Globus pallidus (tissue), 1 donor: Measurements from ENCODE around the gene HOXA4.

Experiments used
- DNase-seq: peaks from one replicate; pipeline ENCODE4 v3.0.0-alpha.2; 2015; ENCODE audit warnings: low spot score

Gene HOXA4

DNA sequence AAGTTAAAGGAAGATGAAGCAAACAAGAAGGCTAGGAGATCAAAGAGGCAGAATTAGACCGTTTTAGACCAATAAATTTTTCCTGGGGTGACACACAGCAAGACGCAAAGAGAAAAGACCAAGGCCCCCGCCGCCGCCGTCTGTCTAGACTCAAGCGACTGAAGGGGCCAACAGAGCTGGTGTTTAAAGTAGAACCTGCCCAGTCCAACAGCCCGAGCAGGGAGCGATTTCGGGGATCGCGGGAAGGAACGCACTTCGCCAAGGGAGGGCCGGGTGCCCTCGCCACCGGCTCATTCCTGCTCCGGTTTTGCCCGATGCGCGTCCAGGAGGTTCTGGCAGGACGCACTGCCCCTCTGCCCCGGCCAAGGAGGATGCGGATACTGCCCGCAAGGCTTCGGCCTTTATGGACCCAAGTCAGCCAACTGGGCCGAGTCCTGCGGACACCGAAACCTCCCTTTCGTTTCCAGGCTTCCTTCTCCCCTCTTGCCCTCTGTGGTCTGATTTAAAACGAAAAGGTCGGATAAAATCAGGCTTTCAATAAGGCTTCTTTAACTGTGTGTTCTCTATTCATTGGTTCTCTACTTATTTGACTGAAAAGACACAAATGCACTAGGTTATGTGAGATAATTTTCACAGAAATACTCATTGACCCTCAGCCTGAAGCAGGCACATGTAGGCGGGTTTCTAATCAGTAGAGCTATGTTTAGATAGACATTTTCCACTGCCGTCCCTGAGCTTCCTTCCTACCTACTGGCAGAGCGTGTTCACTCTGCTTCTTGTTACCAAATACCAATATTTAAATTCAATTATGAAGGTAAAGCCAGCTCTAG is 28.1 kb upstream of the HOXA4 start:
- no peak for DNase-seq

DNA sequence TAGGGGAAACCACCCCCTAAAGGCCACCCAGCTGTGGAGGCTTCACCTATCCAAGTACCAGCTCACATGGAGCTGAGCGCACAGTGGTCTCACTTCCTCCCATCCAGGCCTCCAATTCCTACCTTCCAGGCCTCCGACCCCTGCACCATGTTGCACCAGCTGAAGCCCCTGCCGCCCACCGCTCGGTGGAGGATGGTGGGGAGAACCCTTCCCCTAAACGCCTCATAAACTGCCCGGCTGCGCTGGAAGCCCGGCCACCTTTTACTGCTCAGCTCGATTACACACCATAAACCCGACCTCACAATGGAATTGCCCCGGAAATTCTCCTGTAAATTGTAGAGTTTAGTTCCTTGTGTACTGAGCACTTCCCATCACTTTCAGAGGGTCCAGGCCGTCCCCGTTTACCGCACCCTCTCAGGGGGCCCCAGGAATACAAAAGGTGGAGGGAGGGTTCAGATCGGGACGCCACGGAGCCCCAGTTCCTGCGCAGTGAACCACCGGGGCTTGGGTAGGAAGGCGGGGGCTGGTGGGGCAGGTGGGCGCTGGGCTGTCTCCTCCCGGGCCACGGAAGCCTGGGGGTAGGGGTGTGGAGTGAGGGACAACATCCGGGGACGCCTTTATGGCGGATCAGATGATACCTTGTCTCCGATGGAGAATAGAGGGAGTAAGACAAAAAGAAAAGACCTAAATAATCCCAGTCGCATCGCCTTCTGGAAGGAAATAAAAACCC is 27.3 kb upstream of the HOXA4 start:
- no peak for DNase-seq

DNA sequence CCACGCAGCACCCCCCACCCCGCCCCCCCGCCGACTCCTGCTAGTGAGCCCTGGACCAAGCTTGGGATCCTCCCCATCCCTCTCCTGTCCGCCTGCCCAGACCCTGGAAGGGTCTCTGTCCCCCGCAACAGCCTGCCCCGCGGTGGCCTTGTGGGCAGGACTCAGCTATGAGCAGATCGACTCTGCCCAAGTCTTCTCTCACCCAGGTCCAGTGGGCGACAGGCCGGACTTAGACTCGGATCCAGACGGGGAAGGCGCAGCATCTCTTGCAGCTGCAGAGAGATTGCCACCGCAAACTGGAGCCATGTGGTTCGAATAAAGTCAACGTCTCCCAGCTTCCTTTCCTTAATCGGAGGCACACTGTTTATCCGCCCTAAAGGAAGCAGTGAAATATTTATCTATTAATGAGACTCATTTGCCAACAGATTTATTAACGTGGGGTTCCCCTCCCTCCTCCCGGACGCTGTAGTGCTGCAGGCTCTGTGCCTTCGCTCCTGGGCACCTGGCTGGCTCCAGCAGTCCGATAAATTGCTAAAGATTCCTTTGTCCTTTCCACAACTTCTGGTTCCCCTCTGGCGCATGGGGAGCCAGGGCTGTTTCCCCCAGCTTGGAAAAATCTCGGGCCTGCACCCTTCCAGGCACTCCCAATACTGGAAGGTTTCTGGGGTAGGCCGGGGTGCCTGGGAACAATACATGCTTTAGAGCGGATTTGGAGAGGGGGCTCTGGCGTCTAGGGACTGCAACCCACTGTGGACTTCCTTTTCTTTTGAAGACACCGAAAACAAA is 26.6 kb upstream of the HOXA4 start:
- DNase-seq, result no peak

DNA sequence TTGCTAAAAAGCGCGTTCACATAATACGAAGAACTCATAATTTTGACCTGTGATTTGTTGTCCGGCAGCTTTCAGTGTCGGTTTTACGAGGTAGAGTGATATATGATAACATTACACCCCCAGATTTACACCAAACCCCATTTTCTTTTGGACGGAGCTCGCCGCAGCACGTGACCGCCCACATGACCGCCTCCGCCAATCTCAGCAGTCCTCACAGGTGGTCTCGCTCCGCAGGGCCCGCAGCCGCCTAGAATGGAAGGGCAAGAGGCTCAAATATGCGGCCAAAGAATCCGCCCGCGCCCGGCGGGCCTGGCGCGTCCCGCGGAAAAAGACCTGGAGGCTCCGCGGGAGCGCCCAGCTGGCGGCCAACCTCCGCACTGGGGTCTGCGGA is 25.9 kb upstream of the HOXA4 start, which contains the start of gene HOXA7:
HOXA7 (minus strand) TSS at position 168 of the 391 bp plus-strand sequence; CDS start at position 38, 130 bp downstream.
- no peak for DNase-seq

DNA sequence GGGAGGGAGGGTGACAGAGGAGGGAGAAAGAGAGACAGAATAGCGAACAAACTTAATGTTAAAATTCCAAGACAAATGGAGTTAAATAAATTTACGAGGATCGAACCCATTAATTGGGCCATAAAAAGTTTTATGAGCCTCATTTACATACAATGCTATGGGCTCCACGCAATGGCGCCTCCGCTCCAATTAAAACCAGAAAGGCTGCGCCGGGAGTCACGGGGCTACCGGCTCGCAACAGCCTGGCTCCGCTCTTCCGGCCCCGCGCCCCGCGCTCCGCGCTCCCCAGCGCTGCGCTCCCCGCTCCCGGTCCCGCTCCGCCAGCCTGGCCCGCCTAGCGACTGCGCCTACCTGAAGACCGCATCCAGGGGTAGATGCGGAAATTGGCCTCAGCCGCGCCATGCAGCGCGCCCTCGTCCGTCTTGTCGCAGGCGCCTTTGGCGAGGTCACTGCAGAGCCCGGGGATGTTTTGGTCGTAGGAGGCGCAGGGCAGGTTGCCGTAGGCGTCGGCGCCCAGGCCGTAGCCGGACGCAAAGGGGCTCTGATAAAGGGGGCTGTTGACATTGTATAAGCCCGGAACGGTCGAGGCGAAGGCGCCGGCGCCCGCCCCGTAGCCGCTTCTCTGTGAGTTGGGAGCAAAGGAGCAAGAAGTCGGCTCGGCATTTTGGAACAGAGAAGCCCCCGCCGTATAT is 25.4 kb upstream of the HOXA4 start:
- DNase-seq, result no peak

DNA sequence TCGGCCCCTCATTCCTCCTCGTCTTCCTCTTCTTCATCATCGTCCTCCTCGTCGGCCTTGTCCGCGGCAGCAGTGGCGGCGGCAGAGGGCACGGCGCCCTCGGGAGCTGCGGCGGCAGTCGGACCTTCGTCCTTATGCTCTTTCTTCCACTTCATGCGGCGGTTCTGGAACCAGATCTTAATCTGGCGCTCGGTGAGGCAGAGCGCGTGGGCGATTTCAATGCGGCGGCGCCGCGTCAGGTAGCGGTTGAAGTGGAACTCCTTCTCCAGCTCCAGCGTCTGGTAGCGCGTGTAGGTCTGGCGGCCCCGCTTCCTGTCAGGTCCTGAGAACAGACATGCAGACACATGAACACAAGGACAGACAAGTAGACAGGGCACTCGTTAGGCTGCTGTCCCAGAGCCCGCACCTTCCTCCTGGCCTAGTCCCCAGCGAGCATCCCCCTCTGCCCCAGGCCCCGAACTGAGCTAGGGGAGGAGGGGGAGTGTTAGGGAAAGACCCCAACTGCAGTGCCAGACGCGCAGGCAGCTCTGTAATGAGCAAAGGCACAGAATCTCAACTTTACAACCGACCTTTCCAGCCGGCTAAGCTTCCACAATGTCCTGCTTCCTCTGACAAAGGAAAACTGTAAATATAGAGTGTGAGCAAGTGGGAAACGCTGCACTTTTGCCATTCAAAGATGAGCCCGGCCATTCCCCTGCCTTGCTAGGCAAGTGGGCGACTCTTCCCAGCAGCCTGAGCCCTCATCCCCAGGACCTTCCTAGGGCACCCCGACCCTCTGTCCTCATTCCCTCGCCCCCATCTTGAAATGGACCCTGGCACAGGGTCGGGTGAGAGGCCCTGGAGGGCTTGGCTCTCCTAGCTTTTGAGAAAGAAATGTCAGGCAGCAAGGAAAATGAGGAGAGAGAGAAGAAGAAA is 24.6 kb upstream of the HOXA4 start:
- DNase-seq, result no peak

DNA sequence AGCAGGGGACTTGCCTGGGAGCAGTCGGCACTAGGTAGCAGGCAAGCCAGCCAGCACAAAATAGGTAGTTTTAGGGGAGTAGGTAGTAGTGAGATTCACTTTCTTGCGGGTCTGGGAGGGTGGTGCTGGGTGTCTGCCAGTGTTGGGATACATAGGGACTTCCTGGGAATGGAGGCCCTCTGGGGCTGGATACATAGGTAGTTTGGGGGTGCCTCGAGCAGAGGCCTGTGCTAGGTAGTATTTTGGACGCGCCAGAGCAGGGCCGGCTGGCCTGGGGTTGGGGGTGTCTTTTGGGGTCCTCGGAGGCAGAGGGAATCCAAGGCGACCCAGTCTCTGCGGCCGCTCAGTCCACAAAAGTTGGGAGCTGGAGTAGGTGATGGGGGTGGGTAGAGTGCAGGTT is 23.8 kb upstream of the HOXA4 start:
- DNase-seq, result no peak

DNA sequence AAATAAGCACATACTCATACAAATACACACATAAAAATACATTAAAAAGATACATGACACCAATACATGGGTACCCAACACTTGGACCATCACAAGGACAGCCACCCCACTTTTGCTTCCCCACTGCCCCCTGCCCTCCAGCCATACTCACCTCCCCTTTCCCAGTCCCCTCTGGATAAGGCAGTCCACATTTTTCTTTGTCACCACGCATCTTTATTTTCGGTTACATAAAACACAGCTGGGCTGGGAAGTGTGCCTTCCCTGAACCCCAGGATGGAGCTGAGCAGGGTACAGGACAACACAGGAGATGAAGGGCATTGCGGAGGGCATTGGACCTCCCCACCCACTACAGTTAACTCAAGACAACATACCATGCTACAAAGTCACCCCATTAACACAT is 23.0 kb upstream of the HOXA4 start:
- DNase-seq, result no peak

DNA sequence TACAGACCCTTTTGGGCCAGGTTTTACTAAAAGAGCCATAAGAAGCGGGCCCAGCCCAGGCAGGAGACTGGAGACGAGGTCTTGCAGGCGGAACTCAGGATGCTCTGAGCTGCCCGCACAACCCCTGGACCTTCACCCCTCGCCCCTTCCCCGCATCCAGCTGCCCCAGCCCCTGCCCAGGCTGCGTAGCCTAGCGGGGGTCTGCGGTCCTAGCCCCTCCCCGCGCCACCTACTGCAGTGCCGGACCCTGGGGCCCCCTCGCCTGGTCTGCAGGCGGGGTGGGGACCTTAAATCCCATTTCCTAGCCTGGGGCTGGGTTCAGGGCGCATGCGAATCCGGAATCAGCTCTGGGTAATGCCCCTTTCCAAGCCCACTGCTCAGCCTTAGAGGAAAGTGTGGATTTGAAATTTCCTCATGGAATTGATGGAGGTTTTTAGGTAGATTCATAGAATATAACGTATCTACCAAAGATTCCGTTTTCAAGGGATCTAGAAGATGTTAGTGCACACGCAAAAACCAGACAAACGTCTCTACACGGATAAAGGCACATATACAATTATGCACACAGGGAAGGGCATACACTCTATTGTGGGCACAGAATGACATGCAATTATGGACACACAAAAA is 22.4 kb upstream of the HOXA4 start:
- DNase-seq, result no peak

DNA sequence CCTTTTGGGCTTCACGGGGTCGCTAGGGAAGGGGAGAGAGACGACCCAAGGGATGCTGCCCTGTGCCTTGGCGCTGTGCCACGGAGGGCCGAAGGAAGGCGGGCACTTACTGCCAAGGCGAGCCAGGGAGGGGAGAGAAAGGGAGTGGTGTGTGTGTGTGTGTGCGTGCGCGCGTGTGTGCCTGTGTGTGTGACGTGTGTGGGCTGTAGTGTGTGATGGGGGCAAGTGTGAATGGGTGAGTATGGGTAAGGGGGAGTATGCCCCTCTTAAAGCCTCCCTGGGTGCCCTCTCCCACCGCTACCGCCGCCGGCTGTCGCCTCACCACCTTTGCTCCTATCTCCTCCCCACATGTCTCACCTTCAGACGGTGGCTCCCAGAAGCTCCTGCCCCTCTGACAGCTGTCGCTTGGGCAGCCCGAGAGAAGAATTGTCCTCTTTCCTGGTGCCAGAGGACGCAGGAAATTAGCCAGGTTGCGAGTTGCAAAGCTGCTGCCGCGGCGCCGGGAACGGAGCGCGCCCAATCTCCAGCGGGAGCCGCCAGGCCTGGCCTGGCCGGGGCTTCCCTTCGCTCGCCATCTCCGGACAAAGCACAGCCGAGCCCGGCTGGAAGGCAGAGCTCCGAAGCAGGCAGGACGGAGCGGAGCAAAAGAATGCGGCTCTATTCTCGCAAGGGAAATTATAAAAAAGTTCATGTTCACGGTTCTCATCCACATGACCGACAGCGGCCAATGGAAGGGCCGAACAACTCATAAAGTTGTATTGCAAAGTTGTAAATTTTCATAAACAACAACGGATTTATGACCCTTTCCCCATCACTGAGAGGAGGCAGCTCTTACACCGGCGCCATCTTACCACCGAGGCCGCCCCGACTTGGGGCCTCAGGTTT is 21.6 kb upstream of the HOXA4 start, which contains the start of gene HOXA3:
HOXA3 (minus strand) TSS at position 653 of the 885 bp plus-strand sequence. CDS start 41,943 bp downstream, outside the sequence.
- DNase-seq, result no peak

DNA sequence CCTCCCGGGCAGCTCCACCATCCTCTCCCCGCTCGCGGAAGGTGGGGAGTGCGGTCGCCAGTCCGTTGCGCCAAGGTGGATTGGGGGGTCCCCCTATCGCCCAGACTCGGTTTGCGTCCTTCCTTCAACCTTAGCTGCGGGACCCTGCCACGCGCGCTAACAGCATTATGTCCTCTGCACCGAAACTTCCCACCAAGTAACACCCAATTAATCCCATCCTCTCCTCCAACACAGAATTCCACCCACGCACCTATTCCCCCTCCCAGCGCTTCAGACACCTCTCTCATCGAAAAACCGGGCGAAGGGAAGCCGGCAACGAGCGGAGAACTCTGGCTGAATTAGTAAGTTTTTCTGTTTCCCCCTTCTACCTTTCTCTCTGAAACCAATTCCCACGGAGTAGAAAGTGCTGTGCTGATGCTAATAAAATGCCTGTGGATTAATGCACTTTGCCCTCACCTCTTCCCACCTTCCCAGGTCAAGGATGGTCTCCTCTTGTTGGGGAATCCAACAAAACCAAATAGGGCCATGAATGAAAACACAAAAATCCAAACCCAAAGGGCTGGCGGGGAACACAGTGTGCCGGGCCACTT is 20.9 kb upstream of the HOXA4 start:
- no peak for DNase-seq

DNA sequence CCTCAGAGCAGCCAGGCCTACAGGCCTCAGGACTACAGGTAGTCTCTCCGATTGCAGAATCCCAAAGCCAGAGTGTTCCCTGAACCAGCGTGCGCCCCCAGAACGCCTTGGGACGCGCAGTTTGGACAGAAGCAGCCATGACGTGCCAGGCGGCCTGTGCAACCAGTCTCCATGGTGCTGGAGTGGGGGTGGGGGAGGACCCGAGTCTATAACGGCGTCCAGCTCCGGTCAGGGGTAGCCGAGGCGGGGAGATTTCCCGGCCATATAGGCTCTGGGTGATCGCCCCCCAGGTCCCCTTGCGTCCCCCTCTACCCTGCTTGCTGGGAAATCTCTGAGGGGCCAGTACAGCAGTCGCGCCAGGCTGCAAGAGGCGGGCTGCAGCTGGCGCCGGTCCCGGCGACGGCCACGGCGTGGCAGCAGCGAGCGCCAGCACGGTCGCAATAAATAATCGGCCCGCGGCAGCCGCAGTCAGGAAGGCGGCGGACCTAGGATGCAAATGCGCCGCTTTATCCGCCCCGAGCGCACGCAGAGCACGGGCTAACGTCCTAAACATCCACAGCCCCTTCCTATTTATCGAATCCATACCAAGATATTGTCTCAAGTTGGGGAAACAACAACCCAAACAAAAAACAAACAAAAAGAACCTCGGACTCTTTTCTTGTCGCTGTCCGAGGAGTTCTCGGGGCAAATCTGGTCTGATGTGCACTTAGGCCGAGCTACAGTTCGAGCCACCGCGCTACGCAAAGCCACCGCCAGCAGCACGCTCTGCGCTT is 20.2 kb upstream of the HOXA4 start:
- peak; percentile 37 for DNase-seq

DNA sequence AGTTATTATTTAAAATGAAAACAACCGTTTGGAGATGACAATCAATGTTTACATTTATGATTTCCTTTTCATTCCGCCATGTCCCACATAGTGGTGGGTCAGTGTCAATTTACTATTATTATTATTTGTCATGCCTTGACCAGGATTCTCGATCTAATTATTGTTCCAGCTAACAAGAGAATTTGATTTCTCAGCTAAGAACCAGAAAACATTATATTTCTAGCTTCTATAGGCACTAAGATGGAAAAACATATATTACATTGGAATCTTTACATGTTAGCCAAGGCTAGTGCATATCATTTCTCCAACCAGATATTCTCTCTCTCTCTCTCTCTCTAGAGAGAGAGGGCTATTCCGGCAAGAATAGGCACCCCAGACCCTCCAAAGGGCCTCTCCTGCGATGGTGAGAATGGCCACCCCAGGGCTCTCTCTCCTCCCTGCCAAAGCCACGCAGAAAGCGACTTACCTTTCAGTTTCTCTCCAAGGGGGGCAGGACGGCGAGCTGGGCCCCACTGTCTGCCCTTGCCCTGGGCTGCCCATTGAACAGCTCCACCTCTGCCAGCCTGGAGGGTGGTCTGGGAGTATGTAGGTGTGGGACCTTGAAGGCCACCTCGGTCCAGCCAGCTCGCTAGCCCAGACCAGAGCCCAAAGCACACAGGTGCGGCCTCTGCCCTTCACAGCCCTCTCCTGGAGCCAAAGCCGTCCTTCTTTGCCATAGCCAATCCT is 19.4 kb upstream of the HOXA4 start:
- DNase-seq, result no peak

DNA sequence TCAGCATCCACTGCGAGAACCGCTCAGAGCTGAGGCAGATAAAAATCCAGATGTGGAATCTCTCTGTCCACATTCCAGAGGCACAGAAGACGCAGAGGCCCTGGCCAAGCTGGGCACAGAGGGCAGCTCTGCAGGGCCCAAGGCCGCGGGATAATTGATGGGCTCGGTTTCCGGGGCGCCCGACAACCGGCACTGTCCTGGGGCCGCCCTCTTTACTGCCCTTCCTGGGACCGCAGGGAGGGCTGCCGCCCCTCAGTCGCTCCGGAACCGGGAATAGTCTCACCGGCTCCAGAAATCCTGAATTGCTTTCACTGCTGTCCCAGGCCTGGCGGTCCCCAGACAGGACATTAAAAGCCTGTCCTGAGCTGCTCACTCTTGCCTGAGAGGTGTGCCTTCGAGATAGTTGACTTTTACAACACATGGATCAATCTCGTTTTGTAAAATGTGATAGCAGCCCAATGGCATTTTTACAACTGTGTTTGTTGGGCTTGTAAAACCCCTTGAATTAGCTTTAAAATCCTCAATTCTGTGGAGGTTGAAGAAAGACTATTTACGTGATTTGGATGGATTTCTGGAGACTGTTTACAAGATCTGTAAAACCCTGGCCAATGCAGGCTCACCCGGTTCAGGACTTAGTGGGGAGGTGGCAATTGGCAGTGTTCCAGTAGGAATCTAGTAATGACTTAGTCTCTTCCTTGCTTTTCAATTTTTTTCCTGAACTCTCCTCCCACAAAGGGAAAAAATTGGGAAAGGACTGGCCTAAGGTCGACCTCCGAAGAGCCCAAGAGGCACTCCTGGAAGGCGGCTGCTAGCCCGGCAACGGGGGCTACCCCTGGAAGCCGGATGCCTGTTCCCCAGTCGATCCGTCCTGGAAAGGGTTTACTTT is 18.4 kb upstream of the HOXA4 start:
- DNase-seq, result no peak

DNA sequence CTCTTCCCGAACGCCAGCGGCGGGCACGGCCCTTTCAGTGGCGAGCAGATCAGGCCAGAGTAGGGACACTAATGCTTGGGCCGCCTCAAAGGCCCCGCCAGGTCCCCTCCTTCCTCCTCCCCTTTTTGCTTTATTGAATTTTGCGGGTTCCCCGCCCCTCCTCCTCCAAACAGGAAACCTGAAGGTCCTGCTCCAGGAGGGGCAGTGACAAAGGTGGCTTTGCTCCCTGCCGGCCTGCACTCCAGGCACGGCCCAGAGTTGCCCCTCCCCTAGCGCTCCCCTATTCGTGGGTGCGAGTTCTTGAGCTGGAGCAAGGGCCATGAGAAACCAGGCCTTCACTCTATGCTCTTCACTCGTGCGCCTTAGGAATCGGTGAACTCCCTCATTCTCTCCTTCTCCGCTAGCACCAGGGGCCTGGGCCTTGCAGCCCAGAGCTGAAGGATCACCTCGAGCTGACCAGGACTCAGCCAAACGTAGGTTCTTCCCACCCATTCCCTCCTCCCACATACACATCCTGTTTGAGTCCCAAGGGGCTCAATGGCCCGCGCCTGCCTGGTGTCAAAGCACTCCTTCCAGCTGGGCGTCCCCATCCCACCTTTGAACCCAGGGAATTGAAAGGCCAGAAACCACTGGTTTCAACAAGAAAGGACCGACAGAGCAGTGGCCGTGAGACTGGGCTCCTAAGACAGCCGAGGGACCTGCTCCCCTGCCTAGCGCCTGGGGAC is 17.6 kb upstream of the HOXA4 start:
- no peak for DNase-seq
